ENCODE measurements around the gene ZSCAN25. TPM values are rescaled to one million over a fixed set of nuclear protein-coding genes. Genes with fewer than 3 reads are reported as not detected.
A peak's percentile ranks its signal among the peaks of the same experiment; 100 is the strongest.

ZSCAN25 gene
- total and polyA plus RNA-seq, 2 of the 13 experiments (the other 11 are each of a cell fraction or from before 2014, with no cell fraction given) = 12.1 to 16.8 TPM

DNA sequence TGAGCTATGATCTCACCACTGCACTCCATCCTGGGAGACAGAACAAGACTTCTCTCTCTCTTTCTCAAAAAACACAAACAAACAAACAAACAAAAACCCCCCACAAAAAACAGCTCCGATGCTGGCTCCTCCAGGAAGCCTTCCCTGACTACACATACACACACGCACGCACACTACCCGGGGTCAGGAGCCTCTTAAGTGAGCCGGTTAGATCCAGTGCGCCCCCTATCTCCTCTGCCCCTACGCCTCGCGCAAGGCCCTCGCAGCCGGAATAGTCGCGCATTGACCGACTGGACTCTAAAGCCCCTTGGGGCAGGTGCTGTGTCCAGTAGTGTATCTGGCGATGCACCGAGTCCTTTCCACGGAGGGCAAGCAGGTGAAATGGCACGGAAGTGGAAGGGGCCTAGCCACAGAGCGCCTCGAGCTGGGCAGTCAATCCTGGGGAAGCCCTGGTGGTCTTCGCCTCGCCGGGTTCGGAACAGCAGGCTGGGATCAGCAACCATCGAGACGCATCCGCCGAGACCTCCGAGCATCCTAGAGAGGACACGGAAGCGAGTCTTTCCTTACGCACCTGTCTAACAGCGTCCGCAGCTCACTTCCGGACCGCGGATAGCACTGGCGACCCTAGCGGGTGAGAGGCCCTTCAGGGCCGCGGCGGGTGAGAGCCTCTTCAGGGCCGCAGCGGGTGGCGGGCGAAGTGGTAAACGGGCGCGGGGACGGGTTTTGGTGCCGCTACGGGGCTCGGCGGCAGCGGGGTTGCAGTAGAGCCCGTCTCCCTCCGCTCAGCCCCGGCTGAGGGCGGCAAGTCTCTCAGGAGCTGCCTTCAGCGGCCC is at the start of gene ZSCAN25 (continued):
- TF ChIP-seq, protein P1, sequence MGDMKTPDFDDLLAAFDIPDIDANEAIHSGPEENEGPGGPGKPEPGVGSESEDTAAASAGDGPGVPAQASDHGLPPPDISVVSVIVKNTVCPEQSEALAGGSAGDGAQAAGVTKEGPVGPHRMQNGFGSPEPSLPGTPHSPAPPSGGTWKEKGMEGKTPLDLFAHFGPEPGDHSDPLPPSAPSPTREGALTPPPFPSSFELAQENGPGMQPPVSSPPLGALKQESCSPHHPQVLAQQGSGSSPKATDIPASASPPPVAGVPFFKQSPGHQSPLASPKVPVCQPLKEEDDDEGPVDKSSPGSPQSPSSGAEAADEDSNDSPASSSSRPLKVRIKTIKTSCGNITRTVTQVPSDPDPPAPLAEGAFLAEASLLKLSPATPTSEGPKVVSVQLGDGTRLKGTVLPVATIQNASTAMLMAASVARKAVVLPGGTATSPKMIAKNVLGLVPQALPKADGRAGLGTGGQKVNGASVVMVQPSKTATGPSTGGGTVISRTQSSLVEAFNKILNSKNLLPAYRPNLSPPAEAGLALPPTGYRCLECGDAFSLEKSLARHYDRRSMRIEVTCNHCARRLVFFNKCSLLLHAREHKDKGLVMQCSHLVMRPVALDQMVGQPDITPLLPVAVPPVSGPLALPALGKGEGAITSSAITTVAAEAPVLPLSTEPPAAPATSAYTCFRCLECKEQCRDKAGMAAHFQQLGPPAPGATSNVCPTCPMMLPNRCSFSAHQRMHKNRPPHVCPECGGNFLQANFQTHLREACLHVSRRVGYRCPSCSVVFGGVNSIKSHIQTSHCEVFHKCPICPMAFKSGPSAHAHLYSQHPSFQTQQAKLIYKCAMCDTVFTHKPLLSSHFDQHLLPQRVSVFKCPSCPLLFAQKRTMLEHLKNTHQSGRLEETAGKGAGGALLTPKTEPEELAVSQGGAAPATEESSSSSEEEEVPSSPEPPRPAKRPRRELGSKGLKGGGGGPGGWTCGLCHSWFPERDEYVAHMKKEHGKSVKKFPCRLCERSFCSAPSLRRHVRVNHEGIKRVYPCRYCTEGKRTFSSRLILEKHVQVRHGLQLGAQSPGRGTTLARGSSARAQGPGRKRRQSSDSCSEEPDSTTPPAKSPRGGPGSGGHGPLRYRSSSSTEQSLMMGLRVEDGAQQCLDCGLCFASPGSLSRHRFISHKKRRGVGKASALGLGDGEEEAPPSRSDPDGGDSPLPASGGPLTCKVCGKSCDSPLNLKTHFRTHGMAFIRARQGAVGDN (CRISPR knock-in tag; IDR thresholded peaks at IDR 0.05) = peak; percentile 98
- TF ChIP-seq, protein P2, sequence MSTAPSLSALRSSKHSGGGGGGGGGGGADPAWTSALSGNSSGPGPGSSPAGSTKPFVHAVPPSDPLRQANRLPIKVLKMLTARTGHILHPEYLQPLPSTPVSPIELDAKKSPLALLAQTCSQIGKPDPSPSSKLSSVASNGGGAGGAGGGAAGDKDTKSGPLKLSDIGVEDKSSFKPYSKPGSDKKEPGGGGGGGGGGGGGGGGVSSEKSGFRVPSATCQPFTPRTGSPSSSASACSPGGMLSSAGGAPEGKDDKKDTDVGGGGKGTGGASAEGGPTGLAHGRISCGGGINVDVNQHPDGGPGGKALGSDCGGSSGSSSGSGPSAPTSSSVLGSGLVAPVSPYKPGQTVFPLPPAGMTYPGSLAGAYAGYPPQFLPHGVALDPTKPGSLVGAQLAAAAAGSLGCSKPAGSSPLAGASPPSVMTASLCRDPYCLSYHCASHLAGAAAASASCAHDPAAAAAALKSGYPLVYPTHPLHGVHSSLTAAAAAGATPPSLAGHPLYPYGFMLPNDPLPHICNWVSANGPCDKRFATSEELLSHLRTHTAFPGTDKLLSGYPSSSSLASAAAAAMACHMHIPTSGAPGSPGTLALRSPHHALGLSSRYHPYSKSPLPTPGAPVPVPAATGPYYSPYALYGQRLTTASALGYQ (CRISPR knock-in tag; IDR thresholded peaks at IDR 0.05) = peak; percentile 70; the same call in 1 of the 2 replicates
- TF ChIP-seq, protein P3, sequence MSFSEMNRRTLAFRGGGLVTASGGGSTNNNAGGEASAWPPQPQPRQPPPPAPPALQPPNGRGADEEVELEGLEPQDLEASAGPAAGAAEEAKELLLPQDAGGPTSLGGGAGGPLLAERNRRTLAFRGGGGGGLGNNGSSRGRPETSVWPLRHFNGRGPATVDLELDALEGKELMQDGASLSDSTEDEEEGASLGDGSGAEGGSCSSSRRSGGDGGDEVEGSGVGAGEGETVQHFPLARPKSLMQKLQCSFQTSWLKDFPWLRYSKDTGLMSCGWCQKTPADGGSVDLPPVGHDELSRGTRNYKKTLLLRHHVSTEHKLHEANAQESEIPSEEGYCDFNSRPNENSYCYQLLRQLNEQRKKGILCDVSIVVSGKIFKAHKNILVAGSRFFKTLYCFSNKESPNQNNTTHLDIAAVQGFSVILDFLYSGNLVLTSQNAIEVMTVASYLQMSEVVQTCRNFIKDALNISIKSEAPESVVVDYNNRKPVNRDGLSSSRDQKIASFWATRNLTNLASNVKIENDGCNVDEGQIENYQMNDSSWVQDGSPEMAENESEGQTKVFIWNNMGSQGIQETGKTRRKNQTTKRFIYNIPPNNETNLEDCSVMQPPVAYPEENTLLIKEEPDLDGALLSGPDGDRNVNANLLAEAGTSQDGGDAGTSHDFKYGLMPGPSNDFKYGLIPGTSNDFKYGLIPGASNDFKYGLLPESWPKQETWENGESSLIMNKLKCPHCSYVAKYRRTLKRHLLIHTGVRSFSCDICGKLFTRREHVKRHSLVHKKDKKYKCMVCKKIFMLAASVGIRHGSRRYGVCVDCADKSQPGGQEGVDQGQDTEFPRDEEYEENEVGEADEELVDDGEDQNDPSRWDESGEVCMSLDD (CRISPR knock-in tag; IDR thresholded peaks at IDR 0.05; ENCODE audit: borderline replicate concordance) = peak; percentile 81
- peak; percentile 72 for TF ChIP-seq RFXAP (CRISPR knock-in tag; IDR thresholded peaks at IDR 0.05; ENCODE audit: borderline replicate concordance)
- TF ChIP-seq ZNF891 (CRISPR knock-in tag; IDR thresholded peaks at IDR 0.05) = peak; percentile 66; the same call in 1 of the 2 replicates
- TF ChIP-seq HMGA1 (CRISPR knock-in tag; conservative IDR thresholded peaks at IDR 0.05) = no peak
- TF ChIP-seq, protein P4, sequence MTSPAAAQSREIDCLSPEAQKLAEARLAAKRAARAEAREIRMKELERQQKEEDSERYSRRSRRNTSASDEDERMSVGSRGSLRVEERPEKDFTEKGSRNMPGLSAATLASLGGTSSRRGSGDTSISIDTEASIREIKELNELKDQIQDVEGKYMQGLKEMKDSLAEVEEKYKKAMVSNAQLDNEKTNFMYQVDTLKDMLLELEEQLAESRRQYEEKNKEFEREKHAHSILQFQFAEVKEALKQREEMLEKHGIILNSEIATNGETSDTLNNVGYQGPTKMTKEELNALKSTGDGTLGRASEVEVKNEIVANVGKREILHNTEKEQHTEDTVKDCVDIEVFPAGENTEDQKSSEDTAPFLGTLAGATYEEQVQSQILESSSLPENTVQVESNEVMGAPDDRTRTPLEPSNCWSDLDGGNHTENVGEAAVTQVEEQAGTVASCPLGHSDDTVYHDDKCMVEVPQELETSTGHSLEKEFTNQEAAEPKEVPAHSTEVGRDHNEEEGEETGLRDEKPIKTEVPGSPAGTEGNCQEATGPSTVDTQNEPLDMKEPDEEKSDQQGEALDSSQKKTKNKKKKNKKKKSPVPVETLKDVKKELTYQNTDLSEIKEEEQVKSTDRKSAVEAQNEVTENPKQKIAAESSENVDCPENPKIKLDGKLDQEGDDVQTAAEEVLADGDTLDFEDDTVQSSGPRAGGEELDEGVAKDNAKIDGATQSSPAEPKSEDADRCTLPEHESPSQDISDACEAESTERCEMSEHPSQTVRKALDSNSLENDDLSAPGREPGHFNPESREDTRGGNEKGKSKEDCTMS (CRISPR knock-in tag; conservative IDR thresholded peaks at IDR 0.05) = no peak
- TF ChIP-seq, protein P5, sequence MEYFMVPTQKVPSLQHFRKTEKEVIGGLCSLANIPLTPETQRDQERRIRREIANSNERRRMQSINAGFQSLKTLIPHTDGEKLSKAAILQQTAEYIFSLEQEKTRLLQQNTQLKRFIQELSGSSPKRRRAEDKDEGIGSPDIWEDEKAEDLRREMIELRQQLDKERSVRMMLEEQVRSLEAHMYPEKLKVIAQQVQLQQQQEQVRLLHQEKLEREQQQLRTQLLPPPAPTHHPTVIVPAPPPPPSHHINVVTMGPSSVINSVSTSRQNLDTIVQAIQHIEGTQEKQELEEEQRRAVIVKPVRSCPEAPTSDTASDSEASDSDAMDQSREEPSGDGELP (IDR thresholded peaks at IDR 0.05; ENCODE audit: borderline replicate concordance, low read depth) = peak; percentile 60; the same call in 1 of the 2 replicates
- no peak for TF ChIP-seq RORA (CRISPR knock-in tag; IDR thresholded peaks at IDR 0.05)
- peak; percentile 45; the same call in 1 of the 2 replicates for TF ChIP-seq KLF12 (CRISPR knock-in tag; IDR thresholded peaks at IDR 0.05; ENCODE audit: borderline replicate concordance)
- no peak for TF ChIP-seq KLF15 (CRISPR knock-in tag; IDR thresholded peaks at IDR 0.05; ENCODE audit: borderline replicate concordance)
- TF ChIP-seq ZNF354B (CRISPR knock-in tag; IDR thresholded peaks at IDR 0.05) = 0 out of 2 replicates have a peak, but pooled peaks have one; percentile 50
- TF ChIP-seq ZNF883 (CRISPR knock-in tag; IDR thresholded peaks at IDR 0.05; ENCODE audit: not compliant biosample characterization) = peak; percentile 93
- peak; percentile 67; the same call in 1 of the 2 replicates for TF ChIP-seq MTA1 (CRISPR knock-in tag; IDR thresholded peaks at IDR 0.05; ENCODE audit: borderline replicate concordance)
- no peak for TF ChIP-seq HNRNPH1 (optimal IDR thresholded peaks at IDR 0.05; ENCODE audit: low read depth, low read length)

All from HepG2 (cell line).